ENCODE measurements around the gene SULT4A1.

- TF ChIP-seq ESRRA (IDR thresholded peaks at IDR 0.05; ENCODE audit: low read length) (no peak), NR2C2 (IDR thresholded peaks at IDR 0.05; ENCODE audit: borderline replicate concordance, control insufficient read depth, insufficient read length, low read depth) (no peak), TCF3 (IDR thresholded peaks at IDR 0.05; ENCODE audit: borderline replicate concordance, insufficient read depth, low read depth, low read length) (no peak), MEF2A (IDR thresholded peaks at IDR 0.05; ENCODE audit: insufficient read depth, low read depth, low read length) (no peak), PBX3 (IDR thresholded peaks at IDR 0.05; ENCODE audit: insufficient replicate concordance, low read depth, low read length) (no peak), TARDBP (IDR thresholded peaks at IDR 0.05; ENCODE audit: borderline replicate concordance) (no peak), ATF2 (IDR thresholded peaks at IDR 0.05; ENCODE audit: low read length) (no peak), ZNF687 (IDR thresholded peaks at IDR 0.05) (no peak), POLR2A (IDR thresholded peaks at IDR 0.05; ENCODE audit: low read depth, low read length) (no peak), POLR2AphosphoS5 (IDR thresholded peaks at IDR 0.05; ENCODE audit: low read length) (no peak)
- TF ChIP-seq, protein P1, sequence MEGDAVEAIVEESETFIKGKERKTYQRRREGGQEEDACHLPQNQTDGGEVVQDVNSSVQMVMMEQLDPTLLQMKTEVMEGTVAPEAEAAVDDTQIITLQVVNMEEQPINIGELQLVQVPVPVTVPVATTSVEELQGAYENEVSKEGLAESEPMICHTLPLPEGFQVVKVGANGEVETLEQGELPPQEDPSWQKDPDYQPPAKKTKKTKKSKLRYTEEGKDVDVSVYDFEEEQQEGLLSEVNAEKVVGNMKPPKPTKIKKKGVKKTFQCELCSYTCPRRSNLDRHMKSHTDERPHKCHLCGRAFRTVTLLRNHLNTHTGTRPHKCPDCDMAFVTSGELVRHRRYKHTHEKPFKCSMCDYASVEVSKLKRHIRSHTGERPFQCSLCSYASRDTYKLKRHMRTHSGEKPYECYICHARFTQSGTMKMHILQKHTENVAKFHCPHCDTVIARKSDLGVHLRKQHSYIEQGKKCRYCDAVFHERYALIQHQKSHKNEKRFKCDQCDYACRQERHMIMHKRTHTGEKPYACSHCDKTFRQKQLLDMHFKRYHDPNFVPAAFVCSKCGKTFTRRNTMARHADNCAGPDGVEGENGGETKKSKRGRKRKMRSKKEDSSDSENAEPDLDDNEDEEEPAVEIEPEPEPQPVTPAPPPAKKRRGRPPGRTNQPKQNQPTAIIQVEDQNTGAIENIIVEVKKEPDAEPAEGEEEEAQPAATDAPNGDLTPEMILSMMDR (IDR thresholded peaks at IDR 0.05 in 2 of 3, conservative IDR thresholded peaks at IDR 0.05 in 1 of 3; ENCODE audit: control insufficient read depth in 2 of 3, extremely low read depth in 1 of 3, insufficient read depth in 1 of 3, low read depth in 3 of 3, low read length in 3 of 3), result no peak
- TF ChIP-seq, protein P2, sequence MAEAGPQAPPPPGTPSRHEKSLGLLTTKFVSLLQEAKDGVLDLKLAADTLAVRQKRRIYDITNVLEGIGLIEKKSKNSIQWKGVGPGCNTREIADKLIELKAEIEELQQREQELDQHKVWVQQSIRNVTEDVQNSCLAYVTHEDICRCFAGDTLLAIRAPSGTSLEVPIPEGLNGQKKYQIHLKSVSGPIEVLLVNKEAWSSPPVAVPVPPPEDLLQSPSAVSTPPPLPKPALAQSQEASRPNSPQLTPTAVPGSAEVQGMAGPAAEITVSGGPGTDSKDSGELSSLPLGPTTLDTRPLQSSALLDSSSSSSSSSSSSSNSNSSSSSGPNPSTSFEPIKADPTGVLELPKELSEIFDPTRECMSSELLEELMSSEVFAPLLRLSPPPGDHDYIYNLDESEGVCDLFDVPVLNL (IDR thresholded peaks at IDR 0.05; ENCODE audit: low read depth, low read length), result no peak
- TF ChIP-seq, protein P3, sequence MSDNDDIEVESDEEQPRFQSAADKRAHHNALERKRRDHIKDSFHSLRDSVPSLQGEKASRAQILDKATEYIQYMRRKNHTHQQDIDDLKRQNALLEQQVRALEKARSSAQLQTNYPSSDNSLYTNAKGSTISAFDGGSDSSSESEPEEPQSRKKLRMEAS (IDR thresholded peaks at IDR 0.05; ENCODE audit: low read depth, low read length), result no peak
- TF ChIP-seq, protein P4, sequence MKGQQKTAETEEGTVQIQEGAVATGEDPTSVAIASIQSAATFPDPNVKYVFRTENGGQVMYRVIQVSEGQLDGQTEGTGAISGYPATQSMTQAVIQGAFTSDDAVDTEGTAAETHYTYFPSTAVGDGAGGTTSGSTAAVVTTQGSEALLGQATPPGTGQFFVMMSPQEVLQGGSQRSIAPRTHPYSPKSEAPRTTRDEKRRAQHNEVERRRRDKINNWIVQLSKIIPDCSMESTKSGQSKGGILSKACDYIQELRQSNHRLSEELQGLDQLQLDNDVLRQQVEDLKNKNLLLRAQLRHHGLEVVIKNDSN (IDR thresholded peaks at IDR 0.05; ENCODE audit: borderline replicate concordance, extremely low read length, insufficient read depth, low read depth, low read length), result no peak
These were observed 2.7 kb downstream of the SULT4A1 start for GRCh38 chr22:43859621-43860020.

Measured in GM12878 (cell line).